Neural crest cell (in vitro differentiated cells): ENCODE data around the gene HERC2. TPM values are rescaled to one million over a fixed set of nuclear protein-coding genes. Genes with fewer than 3 reads are reported as not detected.

Experiments
- DNase-seq: peaks from one replicate; pipeline ENCODE4 v3.0.0; 2021; ENCODE audit warnings: low read depth, mixed read lengths, low spot score
- H3K27ac Mint-ChIP-seq: one replicate; pipeline ENCODE4 v1.8.0; 2021; ENCODE audit warnings: mild to moderate bottlenecking, mixed read lengths; ENCODE audit not compliant: unreplicated experiment
- H3K27me3 Mint-ChIP-seq: 2 replicates; pipeline ENCODE4 v1.8.0; 2021; ENCODE audit warnings: low read depth, mild to moderate bottlenecking, mixed read lengths
- H3K36me3 Mint-ChIP-seq: 2 replicates; pipeline ENCODE4 v1.8.0; 2021; ENCODE audit warnings: low read depth, mild to moderate bottlenecking, mixed read lengths
- H3K4me1 Mint-ChIP-seq: 2 replicates; pipeline ENCODE4 v1.8.0; 2021; ENCODE audit warnings: mixed read lengths
- H3K4me3 Mint-ChIP-seq: one replicate; pipeline ENCODE4 v1.8.0; 2021; ENCODE audit warnings: mild to moderate bottlenecking, mixed read lengths
- H3K9me3 Mint-ChIP-seq: 2 replicates; pipeline ENCODE4 v1.8.0; 2021; ENCODE audit warnings: mixed read lengths
- total RNA-seq: library from RNA; stranded (reverse); gene quantifications from 2 replicates; pipeline ENCODE4 v1.2.1, GENCODE V29; 2021
- TF ChIP-seq, protein P1 (sequence below): fragments of 200-600 bp; sonication (generic); conservative IDR thresholded peaks from 2 replicates; pipeline ENCODE4 v1.5.0; 2021; ENCODE audit warnings: antibody characterized with exemption, mild to moderate bottlenecking

Gene HERC2
- total RNA-seq, 1 donor from 2014 or later, result 83.6 TPM

DNA sequence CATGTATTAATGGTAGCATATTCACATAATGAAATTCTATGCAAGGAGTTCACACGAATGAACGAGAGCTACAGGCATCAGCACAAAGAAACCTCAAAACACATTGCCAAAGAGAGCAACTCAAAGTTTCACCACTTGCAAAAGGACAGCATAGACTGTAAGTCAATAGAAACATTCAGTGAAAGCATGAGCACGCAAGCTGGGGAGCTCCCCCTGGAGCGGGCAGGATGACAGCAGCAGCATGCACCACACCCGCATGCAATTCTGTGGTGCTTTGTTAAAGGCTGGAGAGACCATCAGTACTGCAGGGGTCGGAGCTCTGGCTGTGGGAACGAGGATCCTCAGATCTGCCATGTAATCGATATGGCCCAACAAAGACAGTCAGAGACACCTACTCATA lies 241.6 kb downstream of the HERC2 start:
- no peaks in the 10 kb centered on the region for H3K27me3 Mint-ChIP-seq
- no peak overlapping the region for H3K27ac Mint-ChIP-seq
- no peaks in the 10 kb centered on the region for H3K36me3 Mint-ChIP-seq
- H3K4me3 Mint-ChIP-seq, result no peak overlapping the region
- peaks cover 7% of the 10 kb centered on the region for H3K4me1 Mint-ChIP-seq
- no peak for DNase-seq
- no peaks in the 10 kb centered on the region for H3K9me3 Mint-ChIP-seq
- TF ChIP-seq, protein P1, sequence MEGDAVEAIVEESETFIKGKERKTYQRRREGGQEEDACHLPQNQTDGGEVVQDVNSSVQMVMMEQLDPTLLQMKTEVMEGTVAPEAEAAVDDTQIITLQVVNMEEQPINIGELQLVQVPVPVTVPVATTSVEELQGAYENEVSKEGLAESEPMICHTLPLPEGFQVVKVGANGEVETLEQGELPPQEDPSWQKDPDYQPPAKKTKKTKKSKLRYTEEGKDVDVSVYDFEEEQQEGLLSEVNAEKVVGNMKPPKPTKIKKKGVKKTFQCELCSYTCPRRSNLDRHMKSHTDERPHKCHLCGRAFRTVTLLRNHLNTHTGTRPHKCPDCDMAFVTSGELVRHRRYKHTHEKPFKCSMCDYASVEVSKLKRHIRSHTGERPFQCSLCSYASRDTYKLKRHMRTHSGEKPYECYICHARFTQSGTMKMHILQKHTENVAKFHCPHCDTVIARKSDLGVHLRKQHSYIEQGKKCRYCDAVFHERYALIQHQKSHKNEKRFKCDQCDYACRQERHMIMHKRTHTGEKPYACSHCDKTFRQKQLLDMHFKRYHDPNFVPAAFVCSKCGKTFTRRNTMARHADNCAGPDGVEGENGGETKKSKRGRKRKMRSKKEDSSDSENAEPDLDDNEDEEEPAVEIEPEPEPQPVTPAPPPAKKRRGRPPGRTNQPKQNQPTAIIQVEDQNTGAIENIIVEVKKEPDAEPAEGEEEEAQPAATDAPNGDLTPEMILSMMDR, result no peak

DNA sequence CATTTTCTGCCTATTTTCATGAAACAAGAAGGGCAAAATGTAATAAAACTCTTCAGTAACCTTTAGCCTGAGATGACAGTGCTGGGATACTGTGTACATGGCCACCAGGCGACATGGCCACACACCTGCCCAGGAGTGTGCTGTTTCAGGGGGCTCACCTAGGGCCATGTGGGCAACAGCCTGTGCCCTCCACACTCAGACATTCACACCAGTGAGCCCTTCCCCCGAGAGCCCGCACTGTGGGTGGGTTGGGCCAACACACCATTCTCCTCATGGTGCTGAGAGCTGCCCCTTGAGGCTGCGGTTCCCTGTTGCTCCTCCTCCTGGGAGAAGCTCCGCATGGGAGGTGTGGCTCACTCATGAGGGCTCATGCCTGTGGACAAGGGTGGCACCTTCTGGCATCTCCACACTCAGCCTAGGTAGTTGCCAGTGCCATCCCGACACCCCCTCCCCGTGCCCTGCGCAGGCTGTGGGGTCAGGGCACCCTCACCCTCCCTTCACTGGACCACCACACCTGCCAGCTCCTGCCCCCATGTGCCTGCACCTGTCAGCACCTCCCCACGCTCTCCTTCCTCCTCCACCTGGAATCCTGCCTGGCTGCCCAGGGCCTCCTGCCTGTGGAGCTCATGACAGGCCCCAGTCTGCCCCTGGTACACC lies 242.5 kb downstream of the HERC2 start:
- H3K4me3 Mint-ChIP-seq, result no peak overlapping the region
- no peaks in the 10 kb centered on the region for H3K9me3 Mint-ChIP-seq
- no peaks in the 10 kb centered on the region for H3K36me3 Mint-ChIP-seq
- no peak overlapping the region for H3K27ac Mint-ChIP-seq
- H3K27me3 Mint-ChIP-seq, result no peaks in the 10 kb centered on the region
- no peak for DNase-seq
- H3K4me1 Mint-ChIP-seq, result peaks cover 7% of the 10 kb centered on the region
- TF ChIP-seq, protein P1, result no peak

DNA sequence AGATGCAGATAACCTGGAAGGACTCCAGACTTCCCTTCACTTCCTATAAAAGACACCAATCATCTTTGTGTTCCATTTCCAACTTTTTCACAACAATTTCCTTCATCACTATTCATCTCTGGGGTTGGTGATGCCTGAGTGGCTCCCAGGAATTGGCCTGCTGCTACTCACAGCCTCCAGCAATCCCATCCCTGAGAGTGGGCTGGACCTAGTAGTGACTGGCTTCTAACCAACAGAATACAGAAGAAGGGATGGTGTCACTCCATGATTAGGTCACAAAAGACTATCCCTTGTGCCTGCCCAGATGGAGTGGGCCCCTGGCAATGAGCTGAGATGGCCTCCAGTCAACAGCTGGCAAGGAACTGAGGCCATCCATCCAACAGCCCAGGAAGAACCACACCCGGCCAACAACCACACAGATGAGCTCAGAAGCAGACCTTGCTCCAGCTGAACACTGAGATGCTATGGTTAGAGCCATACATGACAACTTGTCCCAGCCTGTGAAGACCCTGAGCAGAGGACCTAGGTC lies 243.7 kb downstream of the HERC2 start:
- no peak for DNase-seq
- TF ChIP-seq, protein P1, result no peak
- no peaks in the 10 kb centered on the region for H3K36me3 Mint-ChIP-seq
- no peaks in the 10 kb centered on the region for H3K27me3 Mint-ChIP-seq
- no peaks in the 10 kb centered on the region for H3K9me3 Mint-ChIP-seq
- peaks cover 7% of the 10 kb centered on the region for H3K4me1 Mint-ChIP-seq
- no peak overlapping the region for H3K27ac Mint-ChIP-seq
- H3K4me3 Mint-ChIP-seq, result no peak overlapping the region

DNA sequence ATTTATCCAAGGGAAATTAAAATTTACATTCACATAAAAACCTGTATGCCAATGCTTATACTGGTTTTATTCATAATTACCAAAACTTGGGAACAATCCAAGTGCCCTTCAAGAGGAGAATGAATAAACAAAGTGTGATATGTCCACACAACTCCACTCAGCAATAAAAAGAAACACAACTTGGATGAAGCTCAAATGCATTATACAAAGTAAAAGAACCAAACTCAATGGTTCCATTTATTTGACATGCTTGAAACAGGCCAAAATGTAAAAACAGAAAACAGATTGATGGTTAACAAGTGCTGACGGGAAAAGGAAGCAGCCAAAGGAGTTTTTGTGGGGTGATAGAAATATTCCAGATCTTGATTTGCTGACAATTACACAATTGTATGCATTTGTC lies 246.4 kb downstream of the HERC2 start:
- H3K27ac Mint-ChIP-seq, result no peak overlapping the region
- H3K4me1 Mint-ChIP-seq, result peaks cover 7% of the 10 kb centered on the region
- no peak for DNase-seq
- H3K4me3 Mint-ChIP-seq, result no peak overlapping the region
- no peaks in the 10 kb centered on the region for H3K27me3 Mint-ChIP-seq
- H3K36me3 Mint-ChIP-seq, result peaks cover 3% of the 10 kb centered on the region
- TF ChIP-seq, protein P1, result no peak
- H3K9me3 Mint-ChIP-seq, result peaks cover 7% of the 10 kb centered on the region

DNA sequence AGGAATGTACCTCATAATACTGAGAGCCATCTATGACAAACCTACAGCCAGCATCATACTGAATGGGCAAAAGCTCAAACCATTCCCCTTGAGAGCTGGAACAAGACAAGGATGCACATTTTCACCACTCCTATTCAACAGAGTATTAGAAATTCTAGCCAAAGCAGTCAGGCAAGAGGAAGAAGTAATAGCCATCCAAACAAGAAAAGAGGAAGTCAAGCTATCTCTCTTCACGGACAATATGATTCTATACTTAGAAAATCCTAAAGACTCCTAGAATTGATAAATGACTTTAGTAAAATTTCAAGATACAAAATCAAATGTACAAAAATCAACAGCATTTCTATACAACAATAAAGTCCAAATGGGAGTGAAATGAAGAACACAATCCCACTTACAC lies 253.0 kb downstream of the HERC2 start:
- TF ChIP-seq, protein P1, result no peak
- Mint-ChIP-seq H3K27ac (no peak overlapping the region), H3K36me3 (peaks cover 3% of the 10 kb centered on the region), H3K27me3 (peaks cover 2% of the 10 kb centered on the region), H3K4me1 (no peaks in the 10 kb centered on the region), H3K9me3 (peaks cover 12% of the 10 kb centered on the region), H3K4me3 (no peak overlapping the region)
- DNase-seq, result no peak
